Activated CD4-positive, alpha-beta T cell treated with anti-CD3 and anti-CD28 coated beads, Interleukin-2, amount 10 ng/mL, durations not matched to agents 24 days and 14 days (primary cell): ENCODE results near the gene PRKG2. TPM values are rescaled to one million over a fixed set of nuclear protein-coding genes. Genes with fewer than 3 reads are reported as not detected.
"Not testable (repeated sequence)": the region's sequence is repeated elsewhere in the genome, so short reads cannot be mapped to it uniquely, and the experiment has no call there.

Source experiments
- DNase-seq: peaks from one replicate; pipeline ENCODE4 v3.0.0; 2022
- H3K27ac Mint-ChIP-seq: one replicate; pipeline ENCODE4 v1.8.0; 2022; ENCODE audit warnings: mild to moderate bottlenecking, mixed read lengths
- H3K27me3 Mint-ChIP-seq: one replicate; pipeline ENCODE4 v1.8.0; 2022; ENCODE audit warnings: mixed read lengths
- H3K36me3 Mint-ChIP-seq: one replicate; pipeline ENCODE4 v1.8.0; 2022; ENCODE audit warnings: low read depth, mild to moderate bottlenecking, mixed read lengths
- H3K4me1 Mint-ChIP-seq: one replicate; pipeline ENCODE4 v1.8.0; 2021; ENCODE audit warnings: mixed read lengths
- H3K4me3 Mint-ChIP-seq: one replicate; pipeline ENCODE4 v1.8.0; 2022; ENCODE audit warnings: mild to moderate bottlenecking, moderate library complexity, mixed read lengths
- H3K9me3 Mint-ChIP-seq: one replicate; pipeline ENCODE4 v1.8.0; 2021; ENCODE audit warnings: mixed read lengths
- intact Hi-C: fragments of 100-400 bp; cut with micrococcal nuclease; formaldehyde crosslinking; loops from one replicate; pipeline ENCODE4 v1.15.1; 2023
- total RNA-seq: library from RNA; stranded (reverse); gene quantifications from 2 replicates; pipeline ENCODE4 v1.2.3, GENCODE V29; 2022

Gene PRKG2
- total RNA-seq, 1 donor from 2014 or later = 0.07 TPM

DNA sequence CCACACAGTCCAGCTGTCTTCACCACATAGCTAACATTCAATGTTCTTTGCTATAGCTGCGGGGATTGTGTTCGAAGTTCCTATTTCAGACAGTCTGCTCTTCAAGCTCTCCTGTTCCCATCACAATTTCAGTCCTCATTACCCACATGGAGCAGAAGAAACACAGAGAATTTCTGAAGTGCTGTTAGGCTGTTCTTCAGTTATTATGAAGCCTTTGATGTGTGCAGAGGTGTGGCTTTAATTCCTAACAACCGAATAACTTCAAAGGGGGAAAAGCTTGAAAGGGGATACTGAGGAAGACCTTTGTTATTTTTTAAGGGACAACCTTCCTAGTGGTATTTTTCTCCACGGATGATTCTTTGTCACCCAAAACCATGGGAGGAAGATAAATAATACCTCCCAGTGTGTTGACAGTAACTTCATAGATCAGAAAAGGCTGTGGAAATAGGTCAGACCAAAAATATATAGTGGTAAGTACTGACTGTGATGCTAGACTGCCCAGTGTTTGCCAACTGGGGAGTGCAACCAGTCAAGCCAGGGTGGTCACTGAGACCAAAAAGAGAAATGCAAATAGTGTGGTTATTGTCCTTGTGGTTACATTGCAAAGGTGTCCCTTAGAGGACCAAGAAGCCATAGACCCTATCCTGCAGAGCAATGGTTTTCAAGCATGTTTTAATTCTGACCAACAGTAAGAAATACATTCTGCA lies 52.1 kb downstream of the PRKG2 start:
- Mint-ChIP-seq H3K27me3 (no peaks in the 10 kb centered on the region), H3K36me3 (no peaks in the 10 kb centered on the region), H3K4me3 (no peak overlapping the region), H3K9me3 (no peaks in the 10 kb centered on the region), H3K27ac (no peak overlapping the region), H3K4me1 (no peaks in the 10 kb centered on the region)
- no peak for DNase-seq
- intact Hi-C loops = no loop called here

DNA sequence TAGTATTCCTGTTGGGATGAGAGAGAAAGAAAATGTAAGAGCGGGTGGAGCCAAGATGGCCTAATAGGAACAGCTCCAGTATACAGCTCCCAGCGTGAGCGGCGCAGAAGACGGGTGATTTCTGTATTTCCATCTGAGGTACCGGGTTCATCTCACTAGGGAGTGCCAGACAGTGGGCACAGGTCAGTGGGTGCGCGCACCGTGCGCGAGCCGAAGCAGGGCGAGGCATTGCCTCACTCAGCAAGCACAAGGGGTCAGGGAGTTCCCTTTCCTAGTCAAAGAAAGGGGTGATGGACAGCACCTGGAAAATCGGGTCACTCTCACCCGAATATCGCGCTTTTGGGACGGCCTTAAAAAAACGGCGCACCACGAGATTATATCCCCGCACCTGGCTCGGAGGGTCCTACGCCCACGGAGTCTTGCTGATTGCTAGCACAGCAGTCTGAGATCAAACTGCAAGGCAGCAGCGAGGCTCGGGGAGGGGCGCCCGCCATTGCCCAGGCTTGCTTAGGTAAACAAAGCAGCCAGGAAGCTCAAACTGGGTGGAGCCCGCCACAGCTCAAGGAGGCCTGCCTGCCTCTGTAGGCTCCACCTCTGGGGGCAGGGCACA lies 61.2 kb downstream of the PRKG2 start:
- H3K4me3 Mint-ChIP-seq = peak overlapping the region; percentile 85
- H3K9me3 Mint-ChIP-seq, H3K36me3 Mint-ChIP-seq, intact Hi-C loops, H3K27me3 Mint-ChIP-seq, H3K4me1 Mint-ChIP-seq: not testable (repeated sequence)
- H3K27ac Mint-ChIP-seq = peak overlapping the region; percentile 72
- DNase-seq = peak; percentile 73

- peaks cover 3% of the 10 kb centered on the region for H3K9me3 Mint-ChIP-seq
- peaks cover 2% of the 10 kb centered on the region for H3K4me1 Mint-ChIP-seq
- no peaks in the 10 kb centered on the region for H3K36me3 Mint-ChIP-seq
- no peak for DNase-seq
- H3K27ac Mint-ChIP-seq = peak overlapping the region; percentile 72
- peak overlapping the region; percentile 85 for H3K4me3 Mint-ChIP-seq
- H3K27me3 Mint-ChIP-seq = no peaks in the 10 kb centered on the region
- intact Hi-C loops = no loop called here
Measured at GRCh38 chr4:81152839-81153713, 61.9 kb downstream of the PRKG2 start.

DNA sequence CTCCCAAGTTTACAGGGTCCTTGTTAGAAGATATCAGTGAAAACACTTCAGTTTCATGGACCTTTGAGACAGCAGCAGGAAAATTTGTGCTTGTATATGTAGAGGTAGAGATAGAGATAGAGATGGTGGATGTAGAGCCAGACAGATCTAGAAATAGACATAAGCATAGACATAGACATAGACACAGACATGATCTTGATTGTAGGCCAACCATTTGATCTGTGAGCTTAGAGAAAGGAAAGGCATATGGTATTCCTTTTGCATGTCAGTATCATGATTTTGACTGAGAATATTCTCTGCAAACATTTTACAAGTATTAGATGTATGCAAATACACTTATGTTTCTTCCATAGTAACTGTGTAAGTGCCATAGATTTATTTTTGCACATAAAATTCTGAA lies 65.0 kb downstream of the PRKG2 start:
- Mint-ChIP-seq H3K36me3 (no peaks in the 10 kb centered on the region), H3K9me3 (peaks cover 3% of the 10 kb centered on the region), H3K4me3 (no peak overlapping the region), H3K27ac (no peak overlapping the region), H3K27me3 (no peaks in the 10 kb centered on the region), H3K4me1 (peaks cover 2% of the 10 kb centered on the region)
- no peak for DNase-seq
- intact Hi-C loops = no loop called here

DNA sequence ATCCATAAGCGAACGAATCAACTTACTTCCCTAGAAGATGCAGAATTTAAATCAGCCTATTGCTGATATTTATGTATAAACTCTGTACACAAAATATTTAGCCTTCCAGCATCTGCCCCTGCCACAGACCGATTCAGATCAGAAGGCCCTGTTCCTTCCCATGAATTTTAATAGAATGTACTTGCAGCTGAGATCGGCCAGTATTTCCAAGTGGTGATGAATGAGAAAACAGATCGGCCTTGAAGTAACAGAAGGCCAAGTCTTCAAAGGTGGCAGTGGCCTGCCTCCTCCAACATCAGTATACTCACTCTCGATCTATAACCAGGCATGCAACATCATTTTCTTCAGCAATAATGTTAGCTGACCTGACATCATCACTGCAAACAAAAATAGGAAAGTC lies 66.4 kb downstream of the PRKG2 start:
- Mint-ChIP-seq H3K4me1 (peaks cover under 1% of the 10 kb centered on the region), H3K36me3 (no peaks in the 10 kb centered on the region), H3K9me3 (peaks cover 2% of the 10 kb centered on the region), H3K27me3 (no peaks in the 10 kb centered on the region), H3K27ac (no peak overlapping the region), H3K4me3 (no peak overlapping the region)
- no peak for DNase-seq
- intact Hi-C loops = no loop called here

GRCh38 chr4:81146466-81146865 lies 68.6 kb downstream of the PRKG2 start:
- no peaks in the 10 kb centered on the region for H3K27me3 Mint-ChIP-seq
- DNase-seq = no peak

GRCh38 chr4:81143183-81143582 lies 71.8 kb downstream of the PRKG2 start:
- intact Hi-C loops = no loop called here
- no peaks in the 10 kb centered on the region for H3K4me1 Mint-ChIP-seq
- H3K27me3 Mint-ChIP-seq = no peaks in the 10 kb centered on the region
- no peaks in the 10 kb centered on the region for H3K9me3 Mint-ChIP-seq
- DNase-seq = no peak
- no peak overlapping the region for H3K4me3 Mint-ChIP-seq
- H3K36me3 Mint-ChIP-seq = no peaks in the 10 kb centered on the region
- no peak overlapping the region for H3K27ac Mint-ChIP-seq

More at GRCh38 chr4:81146466-81146865, 68.6 kb downstream of the PRKG2 start:
- no peak overlapping the region for H3K4me3 Mint-ChIP-seq
- H3K9me3 Mint-ChIP-seq = no peaks in the 10 kb centered on the region
- H3K4me1 Mint-ChIP-seq = no peaks in the 10 kb centered on the region
- H3K36me3 Mint-ChIP-seq = no peaks in the 10 kb centered on the region
- no peak overlapping the region for H3K27ac Mint-ChIP-seq
- intact Hi-C loops = no loop called here

DNA sequence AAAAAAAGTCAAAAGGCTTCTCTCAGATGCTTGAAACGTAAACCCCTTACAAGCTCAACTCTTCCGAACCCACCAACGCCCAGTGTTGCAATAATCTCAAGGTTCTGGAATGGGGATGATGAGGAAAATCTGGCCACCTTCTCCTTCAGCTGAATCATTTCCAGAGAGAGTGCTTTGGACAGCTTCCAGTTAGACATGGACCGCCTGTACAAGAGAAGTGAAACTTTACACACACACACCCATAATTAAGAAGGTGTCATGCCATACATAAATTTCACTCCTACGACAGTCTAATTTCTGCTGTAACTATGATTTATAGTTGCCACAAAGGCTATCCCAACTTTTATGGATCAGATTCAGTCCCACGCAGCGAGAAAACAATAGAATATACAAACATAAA lies 72.3 kb downstream of the PRKG2 start:
- Mint-ChIP-seq H3K4me1 (no peaks in the 10 kb centered on the region), H3K9me3 (no peaks in the 10 kb centered on the region), H3K27me3 (no peaks in the 10 kb centered on the region), H3K27ac (no peak overlapping the region), H3K36me3 (no peaks in the 10 kb centered on the region), H3K4me3 (no peak overlapping the region)
- DNase-seq = no peak
- intact Hi-C loops = no loop called here

- H3K27me3 Mint-ChIP-seq = no peaks in the 10 kb centered on the region
- no peak overlapping the region for H3K27ac Mint-ChIP-seq
- intact Hi-C loops = no loop called here
- no peaks in the 10 kb centered on the region for H3K9me3 Mint-ChIP-seq
- no peaks in the 10 kb centered on the region for H3K4me1 Mint-ChIP-seq
- no peak overlapping the region for H3K4me3 Mint-ChIP-seq
- no peak for DNase-seq
- H3K36me3 Mint-ChIP-seq = no peaks in the 10 kb centered on the region
Measured at GRCh38 chr4:81137894-81138293, 77.1 kb downstream of the PRKG2 start.

DNA sequence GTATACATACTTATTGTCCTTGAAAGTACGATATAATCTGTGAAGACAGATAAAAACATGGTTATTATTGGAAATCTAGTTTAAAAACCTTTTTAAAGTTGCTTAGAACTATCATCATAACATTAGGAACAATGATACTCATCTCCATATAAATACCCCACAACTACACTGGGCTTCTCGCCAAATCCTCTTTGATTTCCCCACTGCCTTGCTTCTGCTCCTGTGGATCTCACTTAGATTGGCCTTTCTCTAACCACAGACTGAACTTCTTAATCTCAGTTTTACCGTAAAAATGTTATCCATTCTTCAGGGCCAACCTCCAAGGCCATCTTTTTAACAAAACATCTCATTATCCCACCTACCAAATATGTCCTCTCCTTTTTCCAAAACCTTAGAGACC lies 77.6 kb downstream of the PRKG2 start:
- H3K36me3 Mint-ChIP-seq = no peaks in the 10 kb centered on the region
- no peaks in the 10 kb centered on the region for H3K4me1 Mint-ChIP-seq
- no peaks in the 10 kb centered on the region for H3K27me3 Mint-ChIP-seq
- H3K4me3 Mint-ChIP-seq = no peak overlapping the region
- H3K9me3 Mint-ChIP-seq = no peaks in the 10 kb centered on the region
- no peak for DNase-seq
- H3K27ac Mint-ChIP-seq = no peak overlapping the region
- intact Hi-C loops = no loop called here

DNA sequence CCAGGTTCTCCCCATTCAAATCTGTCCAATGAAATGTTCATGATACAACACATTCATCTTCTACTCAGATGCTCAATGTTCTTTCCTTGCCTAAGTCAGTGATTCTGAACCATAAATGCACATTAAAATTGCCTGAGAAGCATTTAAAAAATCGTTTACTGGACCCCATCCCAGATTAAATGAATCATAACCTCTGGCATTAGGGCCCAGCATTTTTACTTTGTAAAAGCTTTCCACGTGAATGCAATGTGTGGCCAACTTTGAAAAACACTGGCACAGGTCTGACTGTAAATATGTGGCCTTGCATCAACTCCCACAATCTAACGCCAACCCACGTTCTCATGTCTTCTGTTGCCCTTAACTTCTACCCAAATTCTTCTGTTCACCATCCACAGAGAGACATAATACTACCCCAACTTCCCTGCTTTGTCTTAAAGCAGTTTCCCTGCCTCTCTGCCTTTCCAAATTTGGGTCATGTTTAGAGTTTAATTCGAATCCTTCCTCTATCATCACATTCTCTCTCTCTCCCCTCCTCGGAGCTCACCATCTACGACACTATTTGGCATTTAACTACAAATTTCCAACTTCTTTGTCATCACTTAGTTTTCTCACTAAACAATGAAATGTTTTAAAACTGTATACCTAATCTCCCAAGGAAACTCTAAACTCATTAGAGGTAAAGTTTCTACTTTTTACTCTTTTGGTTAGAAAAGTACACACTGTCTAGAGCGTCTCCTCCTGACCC lies 78.7 kb downstream of the PRKG2 start:
- H3K36me3 Mint-ChIP-seq = no peaks in the 10 kb centered on the region
- intact Hi-C loops = no loop called here
- no peak overlapping the region for H3K4me3 Mint-ChIP-seq
- H3K27me3 Mint-ChIP-seq = no peaks in the 10 kb centered on the region
- no peak for DNase-seq
- no peak overlapping the region for H3K27ac Mint-ChIP-seq
- H3K9me3 Mint-ChIP-seq = no peaks in the 10 kb centered on the region
- H3K4me1 Mint-ChIP-seq = no peaks in the 10 kb centered on the region

DNA sequence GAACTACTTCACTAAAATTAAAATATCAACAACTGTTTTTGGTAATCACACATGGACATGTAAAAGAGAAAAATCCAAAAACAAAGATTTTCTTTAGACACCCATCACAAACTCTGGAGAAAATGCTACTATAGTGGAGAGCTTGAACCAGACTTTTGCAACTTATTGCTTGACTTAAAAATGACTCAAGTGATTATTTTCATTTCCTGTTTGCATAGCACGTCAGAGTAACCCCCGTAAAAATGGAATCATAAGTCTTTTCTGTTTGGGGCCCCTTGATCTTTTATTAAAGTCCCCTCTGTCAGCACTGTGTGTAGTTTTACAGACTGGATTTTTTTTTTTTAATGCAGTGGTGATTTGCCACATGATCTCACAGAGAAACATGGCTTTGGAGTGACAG lies 79.5 kb downstream of the PRKG2 start:
- intact Hi-C loops = no loop called here
- Mint-ChIP-seq H3K4me1 (no peaks in the 10 kb centered on the region), H3K36me3 (no peaks in the 10 kb centered on the region), H3K9me3 (no peaks in the 10 kb centered on the region), H3K27ac (no peak overlapping the region), H3K27me3 (no peaks in the 10 kb centered on the region), H3K4me3 (no peak overlapping the region)
- DNase-seq = no peak

DNA sequence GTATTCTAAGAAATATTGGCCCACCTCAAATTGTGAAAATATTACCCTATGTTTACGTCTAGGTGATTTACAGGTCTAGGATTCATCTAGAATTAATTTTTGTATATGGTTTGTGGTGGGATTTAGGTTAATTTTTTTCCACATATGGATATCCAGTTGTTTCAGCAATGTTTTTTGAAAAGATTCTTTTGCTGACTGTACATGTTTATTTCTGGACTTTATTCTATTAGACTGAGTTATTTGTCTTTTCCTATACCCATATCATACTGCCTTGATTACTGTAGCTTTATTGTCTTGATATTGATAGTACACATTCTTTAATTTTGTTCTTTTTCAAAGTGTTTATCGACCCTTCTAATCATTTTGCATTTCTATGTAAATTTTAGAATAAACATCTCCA lies 83.5 kb downstream of the PRKG2 start:
- Mint-ChIP-seq H3K4me1 (no peaks in the 10 kb centered on the region), H3K27ac (no peak overlapping the region), H3K4me3 (no peak overlapping the region), H3K27me3 (no peaks in the 10 kb centered on the region), H3K9me3 (no peaks in the 10 kb centered on the region), H3K36me3 (no peaks in the 10 kb centered on the region)
- DNase-seq = no peak
- intact Hi-C loops = no loop called here

DNA sequence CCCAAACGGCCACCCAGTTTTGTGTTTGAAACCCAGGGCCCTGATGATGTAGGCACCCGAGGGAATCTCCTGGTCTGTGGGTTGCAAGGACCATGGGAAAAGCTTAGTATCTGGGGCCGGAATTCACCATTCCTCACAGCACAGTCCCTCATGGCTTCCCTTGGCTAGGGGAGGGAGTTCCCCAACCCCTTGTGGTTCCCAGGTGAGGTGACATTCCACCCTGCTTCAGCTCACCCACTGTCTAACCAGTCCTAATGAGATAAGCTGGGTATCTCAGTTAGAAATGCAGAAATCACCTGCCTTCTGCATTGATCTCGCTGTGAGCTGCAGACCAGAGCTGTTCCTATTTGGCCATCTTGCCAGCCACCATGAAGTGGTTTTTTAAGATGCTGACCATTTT lies 84.0 kb downstream of the PRKG2 start:
- no peaks in the 10 kb centered on the region for H3K36me3 Mint-ChIP-seq
- H3K27me3 Mint-ChIP-seq = no peaks in the 10 kb centered on the region
- H3K4me1 Mint-ChIP-seq = no peaks in the 10 kb centered on the region
- H3K4me3 Mint-ChIP-seq = no peak overlapping the region
- no peak overlapping the region for H3K27ac Mint-ChIP-seq
- no peaks in the 10 kb centered on the region for H3K9me3 Mint-ChIP-seq
- intact Hi-C loops = no loop called here
- no peak for DNase-seq
